PC-9 (cell line): ENCODE results near the gene PCDHGC5. TPM values are rescaled to one million over a fixed set of nuclear protein-coding genes. Genes with fewer than 3 reads are reported as not detected.
A peak's percentile ranks its signal among the peaks of the same experiment; 100 is the strongest.

Source experiments
- Bru-seq: library from RNA; stranded (reverse); fragments of 400-500 nt; gene quantifications from one replicate; lab custom pipeline; 2021; lab: Mats Ljungman, UMichigan
- BruChase-seq, 2 experiments: library from RNA; stranded (reverse); fragments of 400-500 nt; gene quantifications; one replicate each; lab custom pipeline; 2021; lab: Mats Ljungman, UMichigan
- BruUV-seq: library from RNA; stranded (reverse); fragments of 400-500 nt; replicated peaks from 2 replicates; lab custom pipeline; 2021; lab: Mats Ljungman, UMichigan
- CTCF ChIA-PET: fragments of 300-600 bp; sonication (Branson Sonifier 250); formaldehyde crosslinking; loops from one replicate; lab custom pipeline; 2022; ENCODE audit warnings: antibody characterized with exemption; lab: Charles Lee
- POLR2A ChIA-PET: fragments of 300-600 bp; sonication (Branson Sonifier 250); formaldehyde crosslinking; loops from one replicate; lab custom pipeline; 2022; ENCODE audit warnings: antibody characterized with exemption; ENCODE audit not compliant: unreplicated experiment; lab: Charles Lee
- DNase-seq, 2 experiments: peaks; one replicate each; pipeline versions ENCODE4 v3.0.0 to v3.0.0-alpha.2; 2015 to 2022; ENCODE audit warnings: mixed read lengths in 1 of 2
- H2AFZ ChIP-seq: fragments of 200-600 bp; sonication (generic); 2 replicates; pipeline ENCODE4 v1.8.1; 2017; ENCODE audit warnings: antibody characterized with exemption
- H3F3A ChIP-seq: fragments of 200-600 bp; sonication (generic); 2 replicates; pipeline ENCODE4 v1.8.1; 2017; ENCODE audit warnings: antibody characterized with exemption, mild to moderate bottlenecking, low read depth; ENCODE audit not compliant: insufficient read depth
- H3K27ac ChIP-seq: fragments of 200-600 bp; sonication (generic); 2 replicates; pipeline ENCODE4 v1.6.1; 2016; ENCODE audit warnings: mixed run types
- H3K27me3 ChIP-seq: fragments of 200-600 bp; sonication (generic); 2 replicates; pipeline ENCODE4 v1.6.1; 2016; ENCODE audit warnings: low read depth, mixed run types; ENCODE audit not compliant: insufficient read depth
- H3K36me3 ChIP-seq: fragments of 200-600 bp; sonication (generic); 2 replicates; pipeline ENCODE4 v1.6.1; 2016; ENCODE audit warnings: low read depth, mixed run types
- H3K4me1 ChIP-seq: fragments of 200-600 bp; sonication (generic); replicated peaks from 2 replicates; pipeline ENCODE4 v1.6.1; 2016; ENCODE audit warnings: mixed run types; ENCODE audit not compliant: insufficient read depth
- H3K4me2 ChIP-seq: fragments of 200-600 bp; sonication (generic); 2 replicates; pipeline ENCODE4 v1.6.1; 2017; ENCODE audit warnings: mixed run types
- H3K4me3 ChIP-seq: fragments of 200-600 bp; sonication (generic); 2 replicates; pipeline ENCODE4 v1.6.1; 2016; ENCODE audit warnings: mixed run types
- H3K79me2 ChIP-seq: fragments of 200-600 bp; sonication (generic); 2 replicates; pipeline ENCODE4 v1.6.1; 2017; ENCODE audit warnings: low read depth, mixed run types
- H3K9me2 ChIP-seq: fragments of 200-600 bp; sonication (generic); 2 replicates; pipeline ENCODE4 v1.8.1; 2017; ENCODE audit warnings: mild to moderate bottlenecking; ENCODE audit not compliant: insufficient read depth
- H3K9me3 ChIP-seq: fragments of 200-600 bp; sonication (generic); 2 replicates; pipeline ENCODE4 v1.8.1; 2016; ENCODE audit warnings: low read depth; ENCODE audit not compliant: insufficient read depth
- H4K20me1 ChIP-seq: fragments of 200-600 bp; sonication (generic); 2 replicates; pipeline ENCODE4 v1.8.1; 2017; ENCODE audit not compliant: insufficient read depth
- CTCF ChIP-seq: fragments of 200-600 bp; sonication (generic); conservative IDR thresholded peaks from 2 replicates; pipeline ENCODE4 v1.6.1; 2017; ENCODE audit warnings: mixed run types, antibody characterized with exemption, mild to moderate bottlenecking, moderate library complexity
- EZH2 ChIP-seq: fragments of 200-600 bp; sonication (generic); IDR thresholded peaks from 2 replicates; pipeline ENCODE4 v1.8.0; 2017; ENCODE audit warnings: antibody characterized with exemption, low read depth
- intact Hi-C: fragments of 100-400 bp; cut with micrococcal nuclease; formaldehyde crosslinking; loops from one replicate; pipeline ENCODE4 v1.10.0; 2022; ENCODE audit not compliant: unreplicated experiment
- long read RNA-seq: library from polyadenylated mRNA; stranded (forward); transcript quantifications from one replicate; pipeline ENCODE4 v2.0.0, GENCODE V29; 2022
- total RNA-seq: library from RNA; stranded (reverse); gene quantifications from 2 replicates; pipeline ENCODE4 v1.2.3, GENCODE V29; 2021

PCDHGC5 gene
- total RNA-seq: not detected in 2 replicates
- Bru-seq, nascent RNA: percentile 13 among the genes with signal in this experiment
- not detected for BruChase-seq, experiment 1, labeled RNA remaining after a 2-hour chase
- BruChase-seq, experiment 2, labeled RNA remaining after a 6-hour chase: not detected
- long read RNA-seq: 0 reads

- intact Hi-C loops: no loop called here
- Histone ChIP-seq H3K36me3 (no peaks in the 10 kb centered on the region), H3K4me1 (no peaks in the 10 kb centered on the region), H4K20me1 (no peaks in the 10 kb centered on the region), H3K9me3 (no peaks in the 10 kb centered on the region), H2AFZ (no peak within 1 kb of the TSS), H3K79me2 (no peaks in the 10 kb centered on the region), H3F3A (no peaks in the 10 kb centered on the region), H3K27me3 (peaks cover 24% of the 10 kb centered on the region), H3K4me2 (no peak within 1 kb of the TSS), H3K4me3 (no peak within 1 kb of the TSS), H3K9me2 (no peaks in the 10 kb centered on the region), H3K27ac (no peak within 1 kb of the TSS)
- no peak for DNase-seq
- TF ChIP-seq CTCF (no peak), EZH2 (no peak)
- no TSS peak for BruUV-seq
- CTCF ChIA-PET: no interaction called here
- POLR2A ChIA-PET: no interaction called here
Observed at GRCh38 chr5:141488591-141489561, at the start of gene PCDHGC5. Gene PCDHGC5 (plus strand): TSS chr5:141489081. CDS start chr5:141489241, 160 bp downstream.

GRCh38 chr5:141439411-141440141 lies 49.3 kb upstream of the PCDHGC5 start:
- Histone ChIP-seq H3K9me2 (no peaks in the 10 kb centered on the region), H3K9me3 (no peaks in the 10 kb centered on the region), H3K27ac (no peak overlapping the region), H3K4me1 (no peaks in the 10 kb centered on the region), H4K20me1 (no peaks in the 10 kb centered on the region), H3F3A (no peaks in the 10 kb centered on the region), H3K79me2 (no peaks in the 10 kb centered on the region), H3K27me3 (peaks cover 27% of the 10 kb centered on the region; the same call in 1 of the 2 replicates), H3K4me2 (no peak overlapping the region), H3K4me3 (no peak overlapping the region), H2AFZ (0 out of 2 replicates have a peak overlapping the region, but pooled peaks have one; percentile 55), H3K36me3 (no peaks in the 10 kb centered on the region)
- intact Hi-C loops: no loop called here
- ChIA-PET POLR2A (no interaction called here), CTCF (interaction anchor here (0.6 to 0.7 kb wide), 2 partner anchors 51 to 116 kb away, joined by 3 to 5 read pairs; no protein-coding TSS in a partner anchor)
- peak in 1 of 2 experiments; percentile 6 for DNase-seq
- TF ChIP-seq CTCF: no peak
- TF ChIP-seq EZH2: no peak
- no TSS peak for BruUV-seq

- no peaks in the 10 kb centered on the region for H3F3A ChIP-seq
- CTCF ChIA-PET: no interaction called here
- no TSS peak for BruUV-seq
- TF ChIP-seq EZH2 (no peak), CTCF (no peak)
- no peaks in the 10 kb centered on the region for H3K9me3 ChIP-seq
- no peaks in the 10 kb centered on the region for H3K4me1 ChIP-seq
- no peaks in the 10 kb centered on the region for H3K9me2 ChIP-seq
- no peak for DNase-seq
- intact Hi-C loops: no loop called here
- peaks cover 23% of the 10 kb centered on the region; the same call in 1 of the 2 replicates for H3K27me3 ChIP-seq
- no peaks in the 10 kb centered on the region for H4K20me1 ChIP-seq
- H3K79me2 ChIP-seq: no peaks in the 10 kb centered on the region
- H3K4me2 ChIP-seq: no peak overlapping the region
- no peak overlapping the region for H2AFZ ChIP-seq
- POLR2A ChIA-PET: no interaction called here
- H3K27ac ChIP-seq: no peak overlapping the region
- H3K4me3 ChIP-seq: no peak overlapping the region
- no peaks in the 10 kb centered on the region for H3K36me3 ChIP-seq
Observed at GRCh38 chr5:141440341-141440740, 48.5 kb upstream of the PCDHGC5 start.
